ENCODE results near the gene ARRB2.

DNA sequence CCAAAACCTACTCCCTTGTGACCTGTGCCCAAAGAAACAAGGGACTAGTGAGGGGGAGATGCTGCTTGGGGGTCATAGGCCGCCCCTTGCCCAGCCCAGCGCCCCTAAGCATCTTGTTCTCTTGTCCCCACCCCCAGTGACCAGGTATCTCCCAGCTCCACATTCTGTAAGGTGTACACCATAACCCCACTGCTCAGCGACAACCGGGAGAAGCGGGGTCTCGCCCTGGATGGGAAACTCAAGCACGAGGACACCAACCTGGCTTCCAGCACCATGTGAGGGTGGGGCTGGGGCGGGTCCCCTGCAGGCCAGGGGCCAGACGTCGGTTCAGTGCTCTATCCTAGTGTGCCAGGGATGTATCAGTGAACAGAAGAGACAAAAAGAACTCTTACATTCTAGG is 8.7 kb downstream of the ARRB2 start:
- TF ChIP-seq, protein P1, sequence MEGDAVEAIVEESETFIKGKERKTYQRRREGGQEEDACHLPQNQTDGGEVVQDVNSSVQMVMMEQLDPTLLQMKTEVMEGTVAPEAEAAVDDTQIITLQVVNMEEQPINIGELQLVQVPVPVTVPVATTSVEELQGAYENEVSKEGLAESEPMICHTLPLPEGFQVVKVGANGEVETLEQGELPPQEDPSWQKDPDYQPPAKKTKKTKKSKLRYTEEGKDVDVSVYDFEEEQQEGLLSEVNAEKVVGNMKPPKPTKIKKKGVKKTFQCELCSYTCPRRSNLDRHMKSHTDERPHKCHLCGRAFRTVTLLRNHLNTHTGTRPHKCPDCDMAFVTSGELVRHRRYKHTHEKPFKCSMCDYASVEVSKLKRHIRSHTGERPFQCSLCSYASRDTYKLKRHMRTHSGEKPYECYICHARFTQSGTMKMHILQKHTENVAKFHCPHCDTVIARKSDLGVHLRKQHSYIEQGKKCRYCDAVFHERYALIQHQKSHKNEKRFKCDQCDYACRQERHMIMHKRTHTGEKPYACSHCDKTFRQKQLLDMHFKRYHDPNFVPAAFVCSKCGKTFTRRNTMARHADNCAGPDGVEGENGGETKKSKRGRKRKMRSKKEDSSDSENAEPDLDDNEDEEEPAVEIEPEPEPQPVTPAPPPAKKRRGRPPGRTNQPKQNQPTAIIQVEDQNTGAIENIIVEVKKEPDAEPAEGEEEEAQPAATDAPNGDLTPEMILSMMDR (IDR thresholded peaks at IDR 0.05): no peak
- TF ChIP-seq POLR2A (IDR thresholded peaks at IDR 0.05) (no peak), POLR2AphosphoS5 (IDR thresholded peaks at IDR 0.05) (no peak)
